ENCODE measurements around the gene COL8A2. TPM values are rescaled to one million over a fixed set of nuclear protein-coding genes. Genes with fewer than 3 reads are reported as not detected.

COL8A2 gene
- total RNA-seq: 65.4 TPM

DNA sequence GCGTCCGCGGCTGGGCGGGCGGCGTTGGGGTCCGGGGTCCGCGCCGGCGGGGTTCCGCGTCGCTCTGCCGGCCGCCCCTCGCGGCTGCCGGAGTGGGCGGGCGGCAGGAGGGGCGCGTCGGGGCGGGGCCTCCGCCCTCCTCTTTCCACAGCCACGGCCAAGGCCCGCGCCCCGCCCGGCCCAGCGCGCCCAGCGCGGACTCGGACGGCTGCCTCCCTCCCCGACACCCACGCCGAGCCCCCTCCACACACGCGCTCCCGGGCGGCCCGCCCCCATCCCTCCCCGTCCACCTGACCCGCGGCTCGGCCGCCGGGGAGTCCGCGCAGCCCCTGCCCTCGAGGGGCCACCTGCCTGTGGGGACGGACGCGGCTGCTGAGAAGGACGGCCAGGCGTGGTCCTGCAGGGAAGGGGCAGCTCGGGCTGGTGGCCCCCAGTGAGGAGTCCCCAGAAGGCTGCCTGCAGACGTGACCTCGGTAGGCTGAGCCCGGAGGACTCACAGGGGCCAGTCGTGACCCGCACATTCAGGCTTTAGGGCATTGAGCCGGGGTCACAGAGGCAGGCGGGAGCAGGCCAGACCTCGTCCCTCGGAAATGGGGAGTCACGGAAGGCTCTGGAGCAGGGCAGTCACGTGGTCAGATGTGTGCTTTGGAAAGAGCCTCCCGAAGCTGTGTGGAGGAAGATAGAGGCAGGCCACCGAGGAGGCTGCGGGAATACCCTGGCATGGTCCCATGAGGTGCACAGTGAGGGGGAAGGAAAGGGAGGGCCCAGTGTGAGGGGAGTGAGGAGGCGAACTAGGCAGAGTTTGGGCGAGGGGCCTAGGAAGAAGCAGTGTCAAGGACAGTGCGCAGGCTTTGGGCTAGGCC lies at the start of gene COL8A2:
TSS of gene COL8A2 (minus strand) at position 94 of the 863 bp plus-strand sequence. CDS start 24,980 bp downstream, outside the sequence.

DNA sequence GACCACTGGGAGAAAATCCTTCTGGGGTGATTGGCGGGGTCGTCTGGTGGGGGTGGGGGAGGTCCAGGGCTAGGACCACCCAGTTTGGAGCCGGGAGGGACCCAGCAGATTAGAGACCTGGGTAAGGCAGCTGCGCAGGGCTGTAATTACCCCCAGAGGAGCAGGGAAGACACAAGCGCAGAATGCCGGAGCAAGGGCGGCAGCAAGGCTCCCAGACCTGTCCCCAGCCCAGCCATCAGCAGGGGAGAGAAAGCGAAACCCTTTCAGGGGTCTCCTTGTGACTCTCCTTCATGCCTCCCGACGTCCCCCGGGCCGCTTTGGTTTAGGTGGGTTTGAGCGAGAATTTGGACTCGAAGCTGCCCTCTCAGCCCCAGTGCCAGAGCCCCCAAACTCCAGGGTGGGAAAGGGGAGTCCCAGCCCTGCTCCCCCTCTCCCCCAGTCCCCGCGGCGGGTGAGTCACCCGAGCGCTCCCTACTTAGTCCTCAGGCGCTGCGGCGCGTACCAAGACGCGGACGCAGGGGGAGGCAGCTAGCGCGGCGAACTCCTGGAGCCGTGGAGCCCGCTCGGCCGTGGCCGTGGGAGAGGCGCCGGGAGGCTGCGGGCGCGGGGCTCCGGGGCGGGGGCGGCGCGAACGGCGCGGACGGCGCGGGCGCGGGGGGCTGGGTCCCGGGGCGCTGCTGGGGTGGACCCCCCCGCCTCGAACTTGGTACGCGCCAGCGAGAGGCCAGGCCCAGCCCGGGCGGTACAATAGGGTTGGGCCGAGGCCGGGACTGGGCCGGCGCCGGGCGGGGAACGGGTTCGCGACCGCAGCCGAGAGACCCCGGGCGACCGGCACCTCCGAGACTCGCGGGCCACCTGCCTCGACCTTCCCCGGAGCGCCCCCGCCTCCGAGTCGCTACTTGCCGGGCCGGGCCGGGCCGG lies 30.6 kb upstream of the COL8A2 start, which contains the start of gene MAP7D1:
TSS of gene MAP7D1 (plus strand) at position 753 of the 921 bp plus-strand sequence. CDS start 258 bp downstream, outside the sequence.

DNA sequence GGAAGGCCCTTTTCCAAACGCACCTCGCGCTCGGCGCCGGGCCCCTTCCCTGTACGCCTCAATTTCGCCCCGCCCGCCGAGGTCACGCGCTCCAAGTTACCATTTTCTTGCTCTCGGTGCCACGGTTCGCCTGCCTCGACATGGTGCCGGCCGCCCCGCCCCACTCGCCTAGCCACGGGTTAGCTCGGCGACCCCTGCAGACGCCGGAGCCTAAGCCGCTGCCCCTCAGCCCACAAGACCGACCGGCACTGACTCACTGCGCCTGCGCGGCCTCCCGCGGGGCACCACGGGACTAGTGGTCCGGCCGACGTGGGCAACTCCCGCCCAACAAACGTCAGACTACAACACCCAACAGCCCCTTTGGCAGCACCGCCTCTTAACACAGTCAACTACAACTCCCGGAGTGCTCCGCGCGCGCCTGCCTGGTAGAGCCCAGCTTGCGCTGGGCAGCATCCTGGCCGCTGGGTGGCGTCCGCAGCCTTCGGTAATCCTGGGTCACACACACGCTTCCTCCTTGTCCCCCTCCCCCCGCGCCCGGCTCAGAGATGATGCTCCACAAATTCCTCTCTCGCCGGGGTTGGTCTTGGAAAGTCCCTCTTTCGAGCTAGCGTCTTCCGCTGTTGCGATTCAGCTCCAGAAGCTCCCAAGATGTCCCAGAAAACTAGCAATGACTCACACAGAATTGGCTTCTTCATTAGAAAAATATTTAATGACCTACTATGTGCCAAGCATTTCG lies 24.4 kb upstream of the COL8A2 start, which contains the start of gene TRAPPC3:
TSS of gene TRAPPC3 (minus strand) at position 250 of the 736 bp plus-strand sequence. CDS start at position 142, 108 bp downstream.

DNA sequence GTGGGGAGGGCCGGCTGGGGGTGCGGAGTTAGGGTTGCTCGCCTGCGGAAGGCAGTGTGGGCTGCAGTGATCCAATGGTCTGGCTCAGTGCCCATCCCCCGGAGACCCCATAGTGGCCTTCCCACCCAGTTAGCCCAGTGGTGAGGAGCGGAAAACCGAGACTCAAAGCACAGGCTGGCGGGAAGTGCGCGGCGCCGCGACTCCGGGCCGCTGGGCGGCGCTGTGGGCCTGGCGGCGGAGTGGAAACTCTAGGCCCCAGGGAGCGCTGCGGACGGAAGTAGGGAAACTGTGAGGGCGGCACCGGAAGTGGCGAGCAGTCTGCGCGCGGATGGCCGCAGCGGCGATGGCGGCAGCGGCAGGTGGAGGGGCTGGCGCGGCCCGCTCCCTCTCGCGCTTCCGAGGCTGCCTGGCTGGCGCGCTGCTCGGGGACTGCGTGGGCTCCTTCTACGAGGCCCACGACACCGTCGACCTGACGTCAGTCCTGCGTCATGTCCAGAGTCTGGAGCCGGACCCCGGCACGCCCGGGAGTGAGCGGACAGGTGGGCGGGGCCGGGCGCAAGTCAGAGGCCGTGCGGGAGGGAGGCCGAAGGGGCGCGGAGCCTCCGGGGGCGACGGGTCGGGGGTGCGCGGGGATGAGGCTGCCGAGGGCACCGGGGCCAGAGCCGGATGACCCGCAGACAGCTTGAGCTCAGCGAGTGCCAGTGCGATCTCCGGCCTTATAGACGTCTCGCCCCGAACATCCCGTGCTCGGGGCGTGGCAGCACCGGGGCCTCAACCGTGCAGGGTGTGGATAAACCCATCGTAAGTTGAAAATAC lies 36.2 kb downstream of the COL8A2 start, which contains the start of gene ADPRS:
TSS of gene ADPRS (plus strand) at position 316 of the 816 bp plus-strand sequence. CDS start at position 329, 13 bp downstream.

DNA sequence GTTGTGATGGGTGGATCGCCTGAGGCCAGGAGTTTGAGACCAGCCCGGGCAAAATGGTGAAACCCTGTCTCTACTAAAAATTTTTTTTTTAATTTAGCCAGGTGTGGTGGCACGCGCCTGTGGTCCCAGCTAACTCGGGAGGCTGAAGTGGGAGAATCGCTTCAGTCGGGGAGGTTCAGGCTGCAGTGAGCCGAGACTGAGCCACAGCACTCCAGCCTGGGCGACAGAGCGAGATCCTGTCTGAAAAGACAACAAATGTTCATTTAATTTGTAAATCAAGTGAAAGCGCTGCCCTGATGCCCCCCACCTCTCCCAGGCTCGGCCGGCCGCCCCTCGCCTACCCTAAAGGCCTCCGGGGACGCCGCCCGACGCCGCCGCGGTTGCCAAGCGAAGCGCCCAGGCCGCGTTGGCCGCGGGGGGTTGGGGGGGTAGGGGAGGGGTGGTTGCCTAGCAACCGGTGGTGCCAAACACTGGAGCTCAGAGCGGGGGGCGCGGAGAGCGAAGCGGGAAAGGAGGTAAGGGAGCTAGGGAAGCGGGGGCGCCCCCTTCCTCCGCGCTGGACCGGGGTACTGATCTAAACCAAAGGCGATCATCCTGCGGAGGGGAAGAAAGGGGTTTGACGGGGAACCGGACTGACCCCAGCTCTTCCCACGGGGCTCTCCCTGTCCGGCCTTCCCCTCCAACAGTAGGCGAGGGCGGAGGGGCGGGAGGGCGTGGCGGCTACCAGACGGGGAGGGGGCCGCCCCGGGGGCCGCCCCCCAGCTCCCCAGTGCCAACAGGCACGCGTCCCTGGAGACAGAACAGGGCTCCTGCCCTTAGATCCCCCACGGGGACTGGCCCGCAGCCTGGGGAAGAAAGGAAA lies 41.2 kb downstream of the COL8A2 start, which contains the start of gene TEKT2:
TSS of gene TEKT2 (plus strand) at position 460 of the 862 bp plus-strand sequence. CDS start 828 bp downstream, outside the sequence.

Other genes with a start within 250 kb of the COL8A2 start
- 34.0 TPM for gene AGO1, start 242.0 kb downstream of the COL8A2 start, total RNA-seq
- gene AGO3, start 194.1 kb downstream of the COL8A2 start, total RNA-seq: 33.5 TPM
- gene TEKT2, start 41.1 kb downstream of the COL8A2 start, total RNA-seq: 4.1 TPM
- gene ADPRS, start 36.3 kb downstream of the COL8A2 start, total RNA-seq: 38.3 TPM
- 51.9 TPM for gene TRAPPC3, start 24.3 kb upstream of the COL8A2 start, total RNA-seq
- 74.7 TPM for gene MAP7D1, start 30.9 kb upstream of the COL8A2 start, total RNA-seq
- gene THRAP3, start 99.2 kb upstream of the COL8A2 start, total RNA-seq: 103 TPM
- 10.8 TPM for gene SH3D21, start 181.1 kb upstream of the COL8A2 start, total RNA-seq
- 18.7 TPM for gene EVA1B, start 198.4 kb upstream of the COL8A2 start, total RNA-seq

Data from camera-type eye (tissue), 1 donor.